ENCODE results near the gene TRIO.

TRIO gene

GRCh38 chr5:14440223-14440581, 297.1 kb downstream of the TRIO start:
- peak overlapping the region; percentile 38 for H3K4me3 ChIP-seq (ENCODE audit: low read depth, low read length)

GRCh38 chr5:14440582-14441431, 297.7 kb downstream of the TRIO start:
- no peak for TF ChIP-seq CTCF (conservative IDR thresholded peaks at IDR 0.05; ENCODE audit: low read depth, low read length)
- H3K4me3 ChIP-seq (ENCODE audit: low read depth, low read length) = peak overlapping the region; percentile 86
- DNase-seq (ENCODE audit: low read depth) = peak; percentile 97

More at GRCh38 chr5:14440223-14440581, 297.1 kb downstream of the TRIO start:
- DNase-seq (ENCODE audit: low read depth) = no peak
- TF ChIP-seq CTCF (conservative IDR thresholded peaks at IDR 0.05; ENCODE audit: low read depth, low read length) = no peak

- peak overlapping the region; percentile 86 for H3K4me3 ChIP-seq (ENCODE audit: low read depth, low read length)
- no peak for TF ChIP-seq CTCF (conservative IDR thresholded peaks at IDR 0.05; ENCODE audit: low read depth, low read length)
- no peak for DNase-seq (ENCODE audit: low read depth)
Observed at GRCh38 chr5:14441641-14442040, 298.5 kb downstream of the TRIO start.

GRCh38 chr5:14442536-14442935, 299.4 kb downstream of the TRIO start:
- TF ChIP-seq CTCF (conservative IDR thresholded peaks at IDR 0.05; ENCODE audit: low read depth, low read length) = no peak
- H3K4me3 ChIP-seq (ENCODE audit: low read depth, low read length) = peak overlapping the region; percentile 86
- DNase-seq (ENCODE audit: low read depth) = no peak

DNA sequence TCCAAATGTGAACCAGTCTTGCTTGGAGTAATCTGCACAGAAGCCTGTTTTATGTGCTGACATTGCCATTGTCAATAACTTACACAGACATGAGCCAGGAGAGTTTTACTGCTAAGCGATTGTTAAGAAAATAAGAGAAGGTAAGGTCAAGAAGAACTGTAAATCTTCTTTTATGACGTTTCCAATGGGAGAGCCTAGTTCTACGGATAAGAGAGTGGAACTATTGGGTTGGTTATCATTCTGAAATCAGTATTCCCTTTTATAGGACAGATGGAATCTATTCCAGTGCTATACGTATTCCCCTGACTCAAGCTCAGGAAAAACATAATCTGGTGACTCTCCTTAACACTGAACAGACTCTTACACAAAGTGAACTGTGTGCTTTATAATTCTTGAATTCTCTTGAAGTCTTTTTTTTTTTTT, 300.5 kb downstream of the TRIO start:
- H3K4me3 ChIP-seq (ENCODE audit: low read depth, low read length) = peak overlapping the region; percentile 86
- no peak for DNase-seq (ENCODE audit: low read depth)
- TF ChIP-seq CTCF (conservative IDR thresholded peaks at IDR 0.05; ENCODE audit: low read depth, low read length) = no peak

- no peak for TF ChIP-seq CTCF (conservative IDR thresholded peaks at IDR 0.05; ENCODE audit: low read depth, low read length)
- peak overlapping the region; percentile 86 for H3K4me3 ChIP-seq (ENCODE audit: low read depth, low read length)
- no peak for DNase-seq (ENCODE audit: low read depth)
Observed at GRCh38 chr5:14444161-14444560, 301.0 kb downstream of the TRIO start.

GRCh38 chr5:14445013-14445412, 301.9 kb downstream of the TRIO start:
- H3K4me3 ChIP-seq (ENCODE audit: low read depth, low read length) = no peak overlapping the region

More at GRCh38 chr5:14445013-14445412, 301.9 kb downstream of the TRIO start:
- DNase-seq (ENCODE audit: low read depth) = no peak
- no peak for TF ChIP-seq CTCF (conservative IDR thresholded peaks at IDR 0.05; ENCODE audit: low read depth, low read length)

Data from choroid plexus epithelial cell (primary cell).